HT-29 (cell line): Measurements from ENCODE around the gene TTI1. TPM values are rescaled to one million over a fixed set of nuclear protein-coding genes. Genes with fewer than 3 reads are reported as not detected.

Source experiments
- DNase-seq: peaks from one replicate; pipeline ENCODE4 v3.0.0-alpha.2; 2015; ENCODE audit warnings: low spot score
- total RNA-seq: library from RNA; depleted of rRNA; stranded (reverse); fragments of >200 nt; shearing (Covaris generic); gene quantifications from 2 replicates; pipeline ENCODE4 v1.2.3, GENCODE V29; 2014

Gene TTI1
- total RNA-seq, 1 experiment from 2014 or later, result 24.6 TPM

DNA sequence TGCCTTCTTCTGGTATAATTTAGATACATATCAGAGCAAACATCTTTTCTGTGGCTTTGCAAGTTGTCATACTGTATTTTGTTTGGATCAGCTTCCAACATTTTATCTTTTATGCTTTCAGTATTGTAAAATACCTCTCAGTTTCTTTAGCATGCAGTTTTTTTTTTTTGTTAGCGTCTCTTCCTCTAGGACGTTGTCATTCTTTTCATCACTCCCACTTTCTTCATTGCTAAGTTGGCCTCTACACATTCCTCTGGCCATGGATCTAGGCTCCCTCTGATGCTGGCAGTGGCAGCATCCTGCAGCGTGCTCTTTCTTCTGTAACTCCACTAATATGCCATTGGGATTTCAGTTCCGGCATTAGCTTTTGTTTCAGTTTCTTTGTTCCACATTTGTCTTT lies 22.0 kb upstream of the TTI1 start:
- no peak for DNase-seq

DNA sequence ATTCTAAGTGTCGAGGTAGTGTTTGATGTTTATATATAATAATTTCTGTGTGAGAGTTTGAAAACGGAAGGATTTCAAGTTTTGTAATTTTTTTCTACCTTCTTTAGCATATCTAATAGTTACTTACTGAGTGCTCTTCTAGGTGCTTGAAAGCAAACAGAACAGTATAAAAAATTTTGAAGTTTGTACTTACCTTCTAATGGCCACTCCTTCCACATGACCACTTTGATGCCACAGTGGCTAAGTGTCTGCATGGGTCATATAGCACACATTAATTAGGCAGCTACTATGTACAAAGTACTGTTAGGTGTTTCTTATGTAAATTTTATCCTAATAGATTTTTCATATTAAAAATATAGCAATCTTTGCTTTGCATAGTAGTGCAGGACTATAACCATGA lies 21.4 kb upstream of the TTI1 start:
- no peak for DNase-seq

DNA sequence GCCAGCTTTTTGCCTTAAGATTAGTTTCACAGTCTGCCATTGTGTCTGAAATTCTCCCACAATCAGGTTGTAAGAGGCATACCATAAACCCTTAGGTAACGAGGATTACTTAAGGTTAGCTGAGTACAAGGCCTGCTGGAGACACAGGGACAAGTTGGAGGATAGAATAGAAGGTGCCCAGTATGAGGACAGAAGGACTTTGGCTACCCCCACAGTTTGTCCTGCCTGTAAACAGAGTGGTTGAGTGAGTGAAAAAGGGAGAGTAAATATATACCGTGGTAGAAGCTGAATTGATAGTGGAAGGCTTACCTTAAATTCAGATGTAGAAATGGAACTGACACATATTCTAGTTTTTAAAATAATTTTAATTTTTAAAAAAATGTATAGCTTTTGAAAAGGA lies 19.6 kb upstream of the TTI1 start:
- no peak for DNase-seq

DNA sequence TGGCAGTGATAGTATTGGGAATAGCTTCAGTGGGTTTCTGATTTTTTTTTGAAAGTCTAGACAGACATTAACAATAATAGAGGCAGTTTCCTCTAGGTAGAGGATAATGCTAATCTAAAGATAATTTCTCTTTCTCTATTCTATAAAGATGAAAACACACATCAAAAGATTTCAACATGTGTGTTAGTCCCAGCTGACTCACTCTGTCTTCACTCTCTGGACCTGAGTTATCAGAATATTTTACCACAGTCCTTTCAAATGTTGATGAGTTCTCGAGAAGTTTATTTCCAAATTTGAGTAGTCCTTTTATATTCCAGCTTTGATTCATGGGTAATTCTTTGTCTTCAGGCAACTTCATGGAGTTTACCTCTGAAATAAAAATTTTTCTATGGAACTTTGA lies 17.4 kb upstream of the TTI1 start:
- no peak for DNase-seq

DNA sequence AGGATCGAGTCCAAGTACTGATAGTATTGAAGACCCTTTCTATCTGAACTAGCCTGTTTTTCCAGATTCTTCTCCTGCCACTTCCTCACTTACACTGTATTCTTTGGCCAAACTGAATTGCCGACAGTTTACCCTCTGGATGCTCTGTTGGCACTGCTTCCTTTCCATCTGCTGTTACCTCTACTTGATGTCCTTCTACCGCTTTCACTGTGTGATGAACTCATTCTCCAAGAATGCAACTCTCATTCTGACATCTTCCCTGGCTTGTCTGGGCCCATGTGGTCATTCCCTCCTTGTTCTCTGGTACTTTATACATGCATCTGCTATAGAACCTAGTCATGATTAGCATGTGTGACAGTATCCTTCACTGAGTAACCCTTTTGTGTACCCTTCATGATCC lies 16.5 kb upstream of the TTI1 start:
- peak; percentile 53 for DNase-seq

DNA sequence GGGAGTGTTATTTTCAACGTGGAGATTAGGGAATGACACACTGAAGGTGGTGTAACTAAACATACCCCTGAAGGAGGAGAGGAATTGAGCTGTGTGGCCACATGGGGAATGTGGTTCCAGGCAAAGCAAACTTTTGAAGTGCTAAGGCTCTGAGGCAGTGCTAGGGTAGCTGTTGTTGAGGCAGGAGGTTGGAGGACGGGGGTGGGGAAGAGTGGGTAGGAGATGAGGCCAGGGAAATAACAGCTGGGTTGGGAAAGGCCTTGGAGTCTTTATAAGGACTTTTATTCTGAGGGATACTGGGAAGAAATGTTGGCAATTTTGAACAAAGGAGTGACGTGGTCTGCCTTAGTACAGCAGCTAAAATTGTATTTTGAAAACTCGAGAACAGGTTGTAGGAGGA lies 13.3 kb upstream of the TTI1 start:
- no peak for DNase-seq

DNA sequence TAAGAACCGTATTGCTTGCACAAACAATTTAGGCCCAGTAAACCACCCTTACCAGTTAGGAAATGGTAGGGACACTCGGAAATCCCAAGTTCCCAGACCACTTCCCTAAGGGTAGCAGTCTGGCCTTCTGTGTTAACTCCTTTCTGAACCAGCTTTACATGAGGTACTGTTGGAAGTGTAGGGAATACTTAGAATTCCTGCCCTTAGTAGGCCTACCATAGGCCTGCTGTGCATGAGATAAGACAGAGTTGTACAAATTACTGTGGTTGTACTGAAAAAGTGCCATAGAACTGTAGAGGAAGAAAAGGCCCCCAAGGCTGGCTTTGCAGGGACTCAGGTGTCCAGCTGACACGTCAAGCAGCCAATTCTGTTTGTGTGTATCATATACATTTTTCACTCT lies 11.4 kb upstream of the TTI1 start:
- no peak for DNase-seq

DNA sequence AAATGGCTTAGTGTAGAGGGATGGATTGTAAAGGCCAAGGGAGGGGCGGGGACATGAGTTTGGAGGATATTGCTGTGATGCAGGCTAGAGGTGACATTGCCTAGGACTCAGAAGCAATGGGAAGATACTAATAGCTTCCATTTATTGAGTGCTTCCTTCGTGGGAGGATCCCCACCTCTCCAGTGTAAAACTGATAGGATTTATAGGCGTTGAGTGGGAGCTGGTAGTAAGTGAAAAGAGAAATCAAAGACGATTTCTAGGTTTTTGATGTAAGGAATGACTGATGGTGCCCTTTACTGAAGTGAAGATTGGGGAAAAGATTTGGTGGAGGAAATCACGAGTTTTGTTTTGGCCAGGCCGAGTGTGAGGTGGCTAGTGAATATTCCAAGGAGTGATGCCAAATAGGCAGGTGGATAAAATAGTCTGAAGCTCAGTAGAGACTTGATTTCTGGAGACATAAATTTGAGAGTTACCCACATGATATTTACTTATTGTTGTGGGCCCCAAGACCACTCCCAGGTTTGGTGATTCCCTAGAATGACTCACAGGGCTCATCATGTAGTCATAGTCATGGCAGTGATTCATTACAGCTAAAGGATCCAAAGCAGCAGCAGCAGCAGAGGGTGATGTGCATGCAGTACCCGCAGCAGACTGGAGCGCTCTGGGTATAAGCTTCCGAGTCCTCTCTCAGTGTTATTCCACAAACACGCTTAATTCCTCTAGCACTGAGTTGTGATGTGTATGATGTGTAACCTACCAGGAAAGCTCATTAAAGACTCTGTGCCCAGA lies 10.4 kb upstream of the TTI1 start:
- DNase-seq, result no peak

GRCh38 chr20:38040276-38040675 lies 7.0 kb upstream of the TTI1 start:
- DNase-seq, result no peak

GRCh38 chr20:38036366-38036765 lies 3.1 kb upstream of the TTI1 start:
- no peak for DNase-seq

GRCh38 chr20:38034961-38035360 lies 1.7 kb upstream of the TTI1 start:
- DNase-seq, result no peak

- peak; percentile 50 for DNase-seq
Measured at GRCh38 chr20:38034108-38034649, 923 bp upstream of the TTI1 start.

DNA sequence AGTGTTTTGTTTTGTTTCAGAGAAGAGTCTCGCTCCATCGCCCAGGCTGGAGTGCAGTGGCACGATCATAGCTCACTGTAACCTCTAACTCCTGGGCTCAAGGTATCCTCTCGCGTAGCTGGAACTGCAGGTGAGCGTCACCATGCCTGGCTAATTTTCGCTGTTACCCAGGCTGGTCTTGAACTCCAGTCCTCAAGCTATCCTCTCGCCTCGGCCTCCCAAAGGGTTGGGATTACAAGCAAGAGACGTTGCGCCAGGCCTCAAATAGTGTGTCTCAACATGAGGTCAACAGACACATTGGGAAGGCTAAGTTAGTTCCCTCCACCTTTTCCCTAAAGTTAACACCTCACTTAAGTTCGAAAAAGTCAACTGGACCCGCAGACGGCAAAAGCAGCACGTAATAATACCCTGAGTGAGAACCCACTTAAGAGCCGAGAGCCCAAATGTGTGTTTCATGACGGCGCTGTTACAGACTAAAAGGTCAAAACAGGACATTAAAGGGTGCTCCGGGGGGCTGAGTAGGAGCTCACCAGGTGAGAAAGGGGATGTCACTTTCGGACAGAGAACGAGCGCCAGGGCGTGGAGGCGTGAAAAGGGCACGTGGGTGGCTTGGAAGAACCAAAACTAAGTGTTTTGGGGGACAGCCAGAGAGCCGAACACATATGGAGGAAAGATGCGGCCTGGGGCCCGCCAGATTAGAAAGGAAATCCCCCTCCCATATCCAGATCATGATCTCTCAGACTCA lies 499 bp downstream of the TTI1 start:
- peak; percentile 34 for DNase-seq

DNA sequence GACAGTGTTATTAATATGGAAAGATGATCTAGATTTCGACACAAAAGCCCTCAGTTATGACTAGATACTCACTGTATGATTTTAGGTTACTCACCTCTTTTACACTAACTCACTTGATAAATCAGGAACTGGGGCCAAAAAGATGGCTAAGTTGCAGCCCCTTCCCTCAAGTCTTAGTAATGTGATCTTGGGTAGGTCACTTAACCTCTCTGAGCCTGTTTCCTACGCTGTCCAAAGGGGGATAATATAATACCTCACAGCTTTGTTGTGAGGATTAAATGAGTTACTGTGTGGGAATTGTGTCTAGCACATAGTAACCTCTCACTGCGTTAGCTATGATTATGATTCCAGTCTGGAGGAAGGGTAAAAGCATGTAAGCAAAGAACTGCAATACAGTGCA lies 1.3 kb downstream of the TTI1 start:
- no peak for DNase-seq

DNA sequence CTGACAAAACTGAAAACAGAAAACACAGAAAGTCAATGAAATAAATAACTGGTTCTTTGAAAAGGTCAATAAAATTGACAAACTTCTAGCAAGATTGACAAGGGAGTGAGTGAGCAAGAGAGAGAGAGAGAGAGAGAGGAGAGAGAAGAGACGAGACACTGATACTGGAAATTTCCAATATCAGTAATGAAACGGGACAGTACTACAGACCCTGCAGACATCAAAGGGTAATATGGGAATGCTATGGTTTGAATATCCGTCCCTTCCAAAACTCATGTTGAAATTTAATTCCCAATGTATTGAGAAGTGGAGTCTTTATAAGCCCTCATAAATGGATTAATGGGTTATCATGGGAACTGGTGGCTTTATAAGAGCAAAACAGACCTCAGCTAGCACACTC lies 3.8 kb downstream of the TTI1 start:
- no peak for DNase-seq

GRCh38 chr20:38024496-38024895 lies 8.8 kb downstream of the TTI1 start:
- no peak for DNase-seq

DNA sequence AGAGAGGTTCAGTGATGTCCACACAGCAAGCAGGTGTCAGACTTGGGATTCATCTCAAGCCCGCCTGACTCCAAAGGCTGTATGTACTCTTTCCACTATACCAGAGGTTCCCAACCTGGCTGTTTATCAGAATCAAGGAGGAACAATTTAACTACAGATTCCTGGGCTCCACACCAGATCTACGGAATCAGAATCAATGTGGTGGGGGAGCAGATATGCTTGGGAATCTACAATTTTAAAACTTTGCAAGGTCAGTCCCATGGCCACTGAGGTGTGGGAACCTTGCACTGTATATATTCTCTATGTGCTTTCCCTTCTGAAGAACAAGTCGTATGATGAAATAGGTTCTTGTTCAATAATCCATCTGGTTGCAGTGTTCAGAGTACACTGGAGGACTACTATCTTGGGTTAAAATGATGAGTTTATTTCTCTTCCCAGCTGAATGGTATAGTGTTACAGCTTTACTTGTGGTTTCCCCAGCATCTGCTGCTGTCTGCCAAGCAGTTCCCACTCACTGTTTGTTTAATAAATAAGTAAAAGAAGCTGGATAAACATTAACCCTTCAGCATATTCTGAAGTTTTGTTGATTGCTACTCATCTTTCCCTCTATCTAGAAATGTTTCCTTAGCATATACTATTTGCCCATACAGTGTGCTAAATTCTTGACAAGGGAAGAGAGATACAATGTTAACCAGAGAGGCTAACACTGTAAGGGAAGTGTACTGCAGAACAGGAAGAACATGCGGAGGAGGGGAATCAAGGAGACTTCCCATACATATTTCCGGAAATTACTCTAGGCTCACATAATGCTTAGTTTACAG lies 9.9 kb downstream of the TTI1 start:
- DNase-seq, result no peak

- DNase-seq, result no peak
Measured at GRCh38 chr20:38021087-38021772, 12.0 kb downstream of the TTI1 start.

DNA sequence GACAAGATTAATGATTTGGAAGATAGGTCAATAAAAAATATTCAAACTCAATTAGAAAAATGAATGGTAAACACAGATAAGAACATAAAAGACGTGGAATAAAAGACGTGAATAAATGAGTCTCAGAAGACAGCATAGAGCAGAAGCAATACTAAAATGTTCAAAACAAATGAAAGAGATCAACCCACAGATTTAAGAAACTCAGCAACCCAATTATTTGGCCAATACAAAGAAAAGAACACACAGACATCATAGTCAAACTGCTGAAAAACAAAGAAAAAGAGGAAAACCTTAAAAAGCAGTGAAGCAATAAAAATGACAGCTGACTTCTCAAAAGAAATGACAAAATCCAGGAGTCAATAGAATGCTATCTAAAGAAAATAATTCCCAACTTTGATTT lies 14.9 kb downstream of the TTI1 start:
- DNase-seq, result no peak

DNA sequence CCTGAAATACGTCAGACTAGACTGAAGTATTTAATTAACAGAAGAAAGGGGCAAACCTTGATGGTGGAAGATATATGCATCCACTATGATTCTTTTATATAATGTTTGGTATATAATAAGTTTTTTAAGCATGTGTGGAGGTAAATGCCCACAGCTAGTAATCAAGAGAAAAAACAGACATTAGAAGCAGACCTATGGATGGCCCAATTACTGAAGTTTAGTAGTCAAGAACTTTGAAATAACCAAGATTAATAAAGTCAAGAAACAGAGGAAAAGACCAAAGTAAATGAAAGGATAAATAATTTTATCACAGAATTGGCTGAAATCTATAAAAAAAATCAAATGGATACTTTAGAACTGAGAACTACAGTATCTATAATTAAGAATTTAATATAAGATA lies 15.3 kb downstream of the TTI1 start:
- no peak for DNase-seq

- DNase-seq, result no peak
Measured at GRCh38 chr20:38013887-38014286, 19.4 kb downstream of the TTI1 start.

GRCh38 chr20:38012332-38012731 lies 20.9 kb downstream of the TTI1 start:
- DNase-seq, result no peak
